ENCODE measurements around the gene DNM3.

DNA sequence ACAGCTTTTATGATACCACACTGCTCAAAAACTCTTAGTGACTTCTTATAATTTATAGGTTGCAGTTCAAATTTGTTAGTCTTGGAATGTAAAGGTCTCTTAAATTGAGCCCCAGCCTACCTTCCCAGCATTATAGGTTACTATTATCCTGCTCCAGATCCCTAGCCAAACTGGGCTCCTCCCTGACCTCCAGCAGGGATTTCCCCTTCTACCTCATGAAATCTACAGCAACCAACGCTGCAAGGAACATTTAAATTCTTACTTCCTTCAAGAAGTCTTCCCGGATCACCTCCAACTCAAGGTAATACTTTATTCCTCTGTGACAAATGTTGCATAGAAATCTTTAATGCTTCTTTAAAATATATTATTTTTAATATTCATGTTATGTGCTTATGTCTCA is 324.1 kb downstream of the DNM3 start:
- TF ChIP-seq, protein P1, sequence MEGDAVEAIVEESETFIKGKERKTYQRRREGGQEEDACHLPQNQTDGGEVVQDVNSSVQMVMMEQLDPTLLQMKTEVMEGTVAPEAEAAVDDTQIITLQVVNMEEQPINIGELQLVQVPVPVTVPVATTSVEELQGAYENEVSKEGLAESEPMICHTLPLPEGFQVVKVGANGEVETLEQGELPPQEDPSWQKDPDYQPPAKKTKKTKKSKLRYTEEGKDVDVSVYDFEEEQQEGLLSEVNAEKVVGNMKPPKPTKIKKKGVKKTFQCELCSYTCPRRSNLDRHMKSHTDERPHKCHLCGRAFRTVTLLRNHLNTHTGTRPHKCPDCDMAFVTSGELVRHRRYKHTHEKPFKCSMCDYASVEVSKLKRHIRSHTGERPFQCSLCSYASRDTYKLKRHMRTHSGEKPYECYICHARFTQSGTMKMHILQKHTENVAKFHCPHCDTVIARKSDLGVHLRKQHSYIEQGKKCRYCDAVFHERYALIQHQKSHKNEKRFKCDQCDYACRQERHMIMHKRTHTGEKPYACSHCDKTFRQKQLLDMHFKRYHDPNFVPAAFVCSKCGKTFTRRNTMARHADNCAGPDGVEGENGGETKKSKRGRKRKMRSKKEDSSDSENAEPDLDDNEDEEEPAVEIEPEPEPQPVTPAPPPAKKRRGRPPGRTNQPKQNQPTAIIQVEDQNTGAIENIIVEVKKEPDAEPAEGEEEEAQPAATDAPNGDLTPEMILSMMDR (IDR thresholded peaks at IDR 0.05; ENCODE audit: low read length) = no peak
- TF ChIP-seq EZH2phosphoT487 (IDR thresholded peaks at IDR 0.05; ENCODE audit: low read length) = no peak
